Panc1 (cell line): ENCODE measurements around the gene ASTN2.

ENCODE experiments used
- CTCF ChIP-seq: fragments of 450-650 bp; IDR thresholded peaks from 2 replicates; pipeline ENCODE4 v1.5.1; 2017; ENCODE audit warnings: mild to moderate bottlenecking
- POLR2AphosphoS5 ChIP-seq: IDR thresholded peaks from 2 replicates; pipeline ENCODE4 v1.6.1; 2012; ENCODE audit warnings: mild to moderate bottlenecking, low read depth, low read length, moderate library complexity
- REST ChIP-seq, 2 experiments: IDR thresholded peaks; 2 replicates each; pipeline ENCODE4 v1.6.1; 2011 to 2012; ENCODE audit warnings: low read depth in 2 of 2, control low read depth in 1 of 2, low read length in 1 of 2, mild to moderate bottlenecking in 1 of 2, moderate library complexity in 1 of 2; ENCODE audit not compliant: insufficient read depth in 1 of 2
- SIN3A ChIP-seq: IDR thresholded peaks from 2 replicates; pipeline ENCODE4 v1.6.1; 2012; ENCODE audit warnings: low read depth, mild to moderate bottlenecking, low read length, moderate library complexity, borderline replicate concordance; ENCODE audit not compliant: insufficient read depth
- TCF7L2 ChIP-seq: IDR thresholded peaks from 2 replicates; pipeline ENCODE4 v1.6.1; 2011; ENCODE audit warnings: mild to moderate bottlenecking, low read depth, low read length, inconsistent platforms

- no peak for TF ChIP-seq CTCF
- no peak for TF ChIP-seq REST (IDR thresholded peaks at IDR 0.05; ENCODE audit: insufficient read depth in 1 of 2, low read depth in 2 of 2, low read length in 1 of 2)
- TF ChIP-seq SIN3A = no peak
- TF ChIP-seq TCF7L2 = no peak
- TF ChIP-seq POLR2AphosphoS5 = no peak
Measured at GRCh38 chr9:117156144-117156688, 258.6 kb downstream of the ASTN2 start.
